Skin of body (tissue), 2 donors: Measurements from ENCODE around the gene PDIA2. TPM values are rescaled to one million over a fixed set of nuclear protein-coding genes. Genes with fewer than 3 reads are reported as not detected.
"Not testable (repeated sequence)": the region's sequence is repeated elsewhere in the genome, so short reads cannot be mapped to it uniquely, and the experiment has no call there.

Experiments
- DNase-seq: peaks from one replicate; lab custom pipeline; 2025; lab: John Stamatoyannopoulos, UW
- total RNA-seq: library from RNA; depleted of rRNA; stranded (reverse); fragments of >200 nt; gene quantifications from one replicate; pipeline ENCODE4 v1.2.3, GENCODE V29; 2014

The PDIA2 gene, protein sequence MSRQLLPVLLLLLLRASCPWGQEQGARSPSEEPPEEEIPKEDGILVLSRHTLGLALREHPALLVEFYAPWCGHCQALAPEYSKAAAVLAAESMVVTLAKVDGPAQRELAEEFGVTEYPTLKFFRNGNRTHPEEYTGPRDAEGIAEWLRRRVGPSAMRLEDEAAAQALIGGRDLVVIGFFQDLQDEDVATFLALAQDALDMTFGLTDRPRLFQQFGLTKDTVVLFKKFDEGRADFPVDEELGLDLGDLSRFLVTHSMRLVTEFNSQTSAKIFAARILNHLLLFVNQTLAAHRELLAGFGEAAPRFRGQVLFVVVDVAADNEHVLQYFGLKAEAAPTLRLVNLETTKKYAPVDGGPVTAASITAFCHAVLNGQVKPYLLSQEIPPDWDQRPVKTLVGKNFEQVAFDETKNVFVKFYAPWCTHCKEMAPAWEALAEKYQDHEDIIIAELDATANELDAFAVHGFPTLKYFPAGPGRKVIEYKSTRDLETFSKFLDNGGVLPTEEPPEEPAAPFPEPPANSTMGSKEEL
- total RNA-seq = 1.1 TPM

DNA sequence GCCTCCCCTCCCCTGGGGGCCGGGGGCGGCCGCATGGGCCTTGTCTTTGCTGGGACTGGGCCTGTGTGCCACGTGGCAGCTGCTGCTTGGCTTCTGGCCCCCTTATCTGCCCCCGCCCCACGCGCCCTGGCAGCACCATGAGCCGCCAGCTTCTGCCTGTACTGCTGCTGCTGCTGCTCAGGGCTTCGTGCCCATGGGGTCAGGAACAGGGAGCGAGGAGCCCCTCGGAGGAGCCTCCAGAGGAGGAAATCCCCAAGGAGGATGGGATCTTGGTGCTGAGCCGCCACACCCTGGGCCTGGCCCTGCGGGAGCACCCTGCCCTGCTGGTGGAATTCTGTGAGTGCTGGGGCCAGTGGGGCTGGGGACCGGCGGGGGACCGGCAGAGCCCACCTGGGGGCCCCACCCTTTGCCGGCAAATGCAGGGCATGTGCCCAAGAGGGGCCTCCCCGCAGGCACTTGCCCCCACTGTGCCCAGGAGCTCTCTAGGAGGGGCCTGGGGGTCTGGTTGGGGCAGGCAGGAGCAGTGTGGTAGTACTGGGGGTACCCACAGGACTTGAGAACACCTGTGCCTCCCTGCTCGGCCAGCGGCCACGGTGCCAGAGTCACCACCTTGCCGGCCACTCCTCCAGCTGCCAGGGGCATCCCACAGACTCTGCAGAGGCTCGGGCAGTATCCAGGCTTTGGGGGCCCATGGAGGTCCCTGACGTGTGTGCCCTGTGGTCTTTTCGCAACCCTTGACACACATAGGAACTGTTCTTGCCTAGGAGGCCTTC is at the start of gene PDIA2:
TSS of gene PDIA2 (plus strand) at position 132 of the 773 bp plus-strand sequence. CDS start at position 138, 6 bp downstream.
- no peak for DNase-seq

- DNase-seq = peak; percentile 93
Observed at GRCh38 chr16:234468-235305, 48.3 kb upstream of the PDIA2 start, which contains the start of gene FAM234A. TSS of gene FAM234A (plus strand) at chr16:234821. CDS start at chr16:254414, 19,593 bp downstream.

- no peak for DNase-seq
Observed at GRCh38 chr16:239948-240277, 43.1 kb upstream of the PDIA2 start.

DNA sequence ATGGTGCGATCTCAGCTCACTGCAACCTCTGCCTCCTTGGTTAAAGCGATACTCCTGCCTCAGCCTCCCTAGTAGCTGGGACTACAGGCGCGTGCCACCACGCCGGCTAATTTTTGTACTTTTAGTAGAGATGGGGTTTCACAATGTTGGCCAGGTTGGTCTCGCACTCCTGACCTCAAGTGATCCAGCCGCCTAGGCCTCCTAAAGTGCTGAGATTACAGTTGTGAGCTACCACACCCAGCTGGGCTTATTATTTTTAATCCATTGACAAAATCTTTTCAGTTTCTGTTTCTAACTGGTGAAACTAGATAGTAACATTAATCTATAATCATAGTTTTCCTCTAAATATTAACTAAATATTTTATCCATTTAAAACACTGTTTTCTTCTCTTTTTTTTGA is 42.4 kb upstream of the PDIA2 start:
- DNase-seq = no peak

GRCh38 chr16:242281-242680 is 40.7 kb upstream of the PDIA2 start:
- no peak for DNase-seq

DNA sequence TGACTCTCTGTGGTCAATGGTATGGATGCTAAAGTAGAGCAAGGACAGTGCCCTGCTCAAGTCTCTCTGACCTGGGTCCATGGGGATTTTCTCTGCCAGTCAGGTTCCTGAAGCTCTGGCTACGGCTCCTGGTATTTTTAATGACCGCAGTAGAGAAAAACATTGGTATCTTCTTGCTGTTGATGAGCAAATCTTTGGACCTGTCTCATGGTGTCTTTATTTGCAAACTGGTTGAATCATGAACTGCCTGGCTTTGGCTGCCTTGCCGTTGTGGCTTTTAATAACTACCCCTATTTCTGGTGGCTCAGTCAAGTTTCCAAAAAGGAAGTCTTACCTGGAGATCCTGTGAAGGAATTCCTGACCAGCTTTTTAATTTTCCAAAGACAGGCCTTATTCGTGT is 39.6 kb upstream of the PDIA2 start:
- DNase-seq = no peak

DNA sequence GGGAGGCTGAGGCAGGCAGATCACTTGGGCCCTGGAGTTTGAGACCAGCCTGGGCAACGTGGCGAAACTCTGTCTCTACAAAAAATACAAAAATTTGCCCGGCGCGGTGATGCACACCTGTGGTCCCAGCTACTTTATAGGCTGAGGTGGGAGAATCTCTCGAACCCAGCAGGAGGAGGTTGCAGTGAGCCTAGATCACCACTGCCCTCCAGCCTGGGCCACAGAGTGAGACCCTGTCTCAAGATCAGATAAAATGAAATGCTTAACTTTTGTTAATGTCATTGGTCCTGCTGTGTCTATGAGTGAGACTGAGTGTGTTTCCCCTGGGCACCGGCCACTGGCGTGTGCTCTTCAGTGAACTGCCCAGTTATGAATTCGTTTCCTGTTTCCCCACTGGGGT is 37.9 kb upstream of the PDIA2 start:
- DNase-seq = no peak

DNA sequence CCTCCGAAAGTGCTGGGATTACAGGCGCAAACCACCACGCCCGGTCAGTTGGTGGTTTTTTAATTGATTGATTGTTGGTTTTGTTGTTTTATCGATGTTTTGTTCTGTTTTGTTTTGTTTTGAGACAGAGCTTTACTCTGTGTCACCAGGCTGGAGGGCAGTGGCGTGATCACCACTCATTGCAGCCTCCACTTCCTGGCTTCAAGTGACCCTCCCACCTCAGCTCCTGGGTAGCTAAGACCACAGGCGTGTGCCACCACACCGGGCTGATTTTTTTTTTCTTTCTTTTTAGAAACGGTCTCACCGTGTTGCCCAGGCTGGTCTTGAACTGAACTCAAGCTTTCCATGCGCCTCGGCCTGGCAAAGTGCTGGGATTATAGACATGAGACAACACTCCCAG is 35.9 kb upstream of the PDIA2 start:
- no peak for DNase-seq

DNA sequence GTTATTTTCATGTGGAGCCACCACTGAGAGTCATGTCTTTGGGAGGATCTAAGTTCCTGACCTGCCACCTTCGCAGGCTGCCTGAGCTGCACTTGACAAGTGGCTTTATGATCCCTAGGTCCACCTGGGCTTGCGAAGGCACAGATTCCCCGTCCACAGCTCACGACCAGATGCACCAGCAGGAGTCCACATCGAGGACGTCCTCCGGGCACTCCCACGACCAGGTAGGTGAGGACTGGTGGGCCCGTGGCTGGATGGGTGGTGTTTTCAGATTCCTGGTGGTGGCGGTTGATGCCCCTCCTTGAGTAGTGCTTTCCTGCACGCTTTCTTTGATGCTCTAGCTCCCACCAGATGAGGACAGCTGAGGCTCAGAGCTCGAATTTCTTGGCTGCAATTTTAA is 33.5 kb upstream of the PDIA2 start:
- DNase-seq = no peak

GRCh38 chr16:252366-253337 is 30.3 kb upstream of the PDIA2 start:
- no peak for DNase-seq

DNA sequence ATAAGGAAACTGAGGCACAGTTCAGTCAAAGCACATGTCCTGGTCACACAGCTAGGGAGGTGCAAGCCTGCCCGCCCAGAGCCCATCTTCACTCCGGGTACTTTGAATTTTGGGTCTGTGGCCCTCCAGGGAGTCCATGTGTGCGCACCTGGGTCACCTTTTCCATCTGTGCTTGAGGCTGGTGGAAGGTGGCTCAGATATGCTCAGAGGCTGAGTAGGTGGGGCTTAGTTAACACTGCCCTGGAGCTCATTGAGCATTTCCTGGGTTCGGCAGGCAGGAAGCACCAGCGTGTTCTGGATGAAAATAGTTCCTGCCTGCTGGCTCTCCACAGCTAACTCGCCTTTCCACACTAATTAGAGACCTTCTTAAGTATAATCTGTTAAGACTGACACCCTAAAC is 29.1 kb upstream of the PDIA2 start:
- no peak for DNase-seq

DNA sequence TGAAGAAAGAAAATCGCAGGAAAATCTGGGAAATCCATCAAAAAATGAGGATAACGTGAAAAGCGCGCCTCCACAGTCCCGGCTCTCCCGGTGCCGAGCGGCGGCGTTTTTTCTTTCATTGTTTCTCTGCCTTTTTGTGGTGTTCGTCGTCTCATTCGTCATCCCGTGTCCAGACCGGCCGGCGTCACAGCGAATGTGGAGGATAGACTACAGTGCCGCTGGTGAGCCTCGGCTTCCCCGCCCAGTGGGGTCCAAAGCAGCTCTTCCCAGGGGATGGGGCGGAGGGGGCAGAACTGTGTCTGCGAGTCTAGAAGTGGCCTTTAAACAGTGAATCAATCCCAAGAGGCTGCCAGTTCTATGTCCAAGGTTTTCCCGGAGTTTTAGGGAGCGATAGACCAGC is 28.5 kb upstream of the PDIA2 start:
- no peak for DNase-seq

GRCh38 chr16:255183-255582 is 27.8 kb upstream of the PDIA2 start:
- DNase-seq = no peak

DNA sequence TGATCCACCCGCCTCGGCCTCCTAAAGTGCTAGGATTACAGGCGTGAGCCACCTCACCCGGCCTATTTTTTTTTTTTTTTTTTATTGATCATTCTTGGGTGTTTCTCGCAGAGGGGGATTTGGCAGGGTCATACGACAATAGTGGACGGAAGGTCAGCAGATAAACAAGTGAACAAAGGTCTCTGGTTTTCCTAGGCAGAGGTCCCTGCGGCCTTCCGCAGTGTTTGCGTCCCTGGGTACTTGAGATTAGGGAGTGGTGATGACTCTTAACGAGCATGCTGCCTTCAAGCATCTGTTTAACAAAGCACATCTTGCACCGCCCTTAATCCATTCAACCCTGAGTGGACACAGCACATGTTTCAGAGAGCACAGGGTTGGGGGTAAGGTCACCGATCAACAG is 24.9 kb upstream of the PDIA2 start:
- not testable (repeated sequence) for DNase-seq

GRCh38 chr16:259226-259625 is 23.7 kb upstream of the PDIA2 start:
- DNase-seq = no peak

DNA sequence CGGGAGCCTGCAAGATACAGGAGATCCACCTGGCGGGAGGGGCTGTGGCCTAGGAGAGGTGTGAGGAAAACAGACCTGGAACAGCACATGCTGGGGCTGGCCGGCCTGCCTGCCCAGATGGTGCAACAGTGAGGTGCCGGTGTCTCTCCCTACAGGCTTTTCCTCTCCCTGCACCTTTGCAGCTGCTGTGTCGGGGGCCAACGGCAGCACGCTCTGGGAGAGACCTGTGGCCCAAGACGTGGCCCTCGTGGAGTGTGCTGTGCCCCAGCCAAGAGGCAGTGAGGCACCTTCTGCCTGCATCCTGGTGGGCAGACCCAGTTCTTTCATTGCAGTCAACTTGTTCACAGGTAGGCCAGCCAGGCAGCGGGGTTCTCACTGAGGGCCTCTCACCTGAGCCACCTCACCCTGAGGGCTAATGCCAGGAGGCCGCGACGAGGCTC is 23.1 kb upstream of the PDIA2 start:
- no peak for DNase-seq

- no peak for DNase-seq
Observed at GRCh38 chr16:260326-260725, 22.6 kb upstream of the PDIA2 start.

- no peak for DNase-seq
Observed at GRCh38 chr16:261031-261691, 21.8 kb upstream of the PDIA2 start.

GRCh38 chr16:262121-262745 is 20.7 kb upstream of the PDIA2 start:
- DNase-seq = no peak
